ENCODE results near the gene CITED1.

- no peak for TF ChIP-seq CTCF (conservative IDR thresholded peaks at IDR 0.05; ENCODE audit: low read length)
- TF ChIP-seq EZH2phosphoT487 (IDR thresholded peaks at IDR 0.05; ENCODE audit: borderline replicate concordance, low read depth, low read length), result no peak
These were observed 50.3 kb downstream of the CITED1 start for GRCh38 chrX:72255445-72255844.
